Panc1 (cell line): Measurements from ENCODE around the gene GCN1. TPM values are rescaled to one million over a fixed set of nuclear protein-coding genes. Genes with fewer than 3 reads are reported as not detected.

Source experiments
- ATAC-seq: fragments of 200-7000 bp; cut with Tn5 transposase; 2 replicates; pipeline ENCODE4 v1.9.1; 2020; ENCODE audit warnings: mild to moderate bottlenecking, moderate library complexity
- BruUV-seq: library from RNA; stranded (reverse); fragments of 400-500 nt; replicated peaks from 2 replicates; lab custom pipeline; 2021; lab: Mats Ljungman, UMichigan
- CTCF ChIA-PET: fragments of 300-600 bp; sonication (Branson Sonifier 250); formaldehyde crosslinking; loops from one replicate; lab custom pipeline; 2022; ENCODE audit warnings: antibody characterized with exemption; lab: Charles Lee
- POLR2A ChIA-PET: fragments of 300-600 bp; sonication (Branson Sonifier 250); formaldehyde crosslinking; loops from one replicate; lab custom pipeline; 2022; ENCODE audit warnings: antibody characterized with exemption; lab: Charles Lee
- DNase-seq: peaks from one replicate; pipeline ENCODE4 v3.0.0-alpha.2; 2010; ENCODE audit warnings: low read depth, low spot score
- H3K27ac ChIP-seq: 2 replicates; pipeline ENCODE4 v1.5.1; 2011; ENCODE audit warnings: mild to moderate bottlenecking, low read length, inconsistent platforms
- H3K27me3 ChIP-seq: fragments of 200-500 bp; sonication (Bioruptor generic); 2 replicates; pipeline ENCODE4 v1.6.0; 2014; ENCODE audit warnings: low read length, inconsistent platforms; ENCODE audit not compliant: control insufficient read depth, insufficient read depth
- H3K36me3 ChIP-seq: fragments of 200-500 bp; sonication (Bioruptor generic); 2 replicates; pipeline ENCODE4 v1.5.1; 2014; ENCODE audit warnings: inconsistent platforms, mild to moderate bottlenecking, low read length, moderate library complexity; ENCODE audit not compliant: control insufficient read depth, insufficient read depth
- H3K4me1 ChIP-seq: 2 replicates; pipeline ENCODE4 v1.5.1; 2011; ENCODE audit warnings: inconsistent platforms, mild to moderate bottlenecking, low read length, moderate library complexity; ENCODE audit not compliant: control insufficient read depth, insufficient read depth
- H3K4me3 ChIP-seq, 2 experiments: 2 replicates each; pipeline ENCODE4 v1.5.1; 2011 to 2012; ENCODE audit warnings: low read depth in 2 of 2, low read length in 2 of 2, mild to moderate bottlenecking in 2 of 2, inconsistent platforms in 1 of 2, moderate library complexity in 1 of 2
- H3K9me3 ChIP-seq: fragments of 200-500 bp; sonication (Bioruptor generic); 2 replicates; pipeline ENCODE4 v1.5.1; 2014; ENCODE audit warnings: low read depth, mild to moderate bottlenecking, inconsistent platforms, low read length, moderate library complexity; ENCODE audit not compliant: control insufficient read depth, insufficient read depth
- CTCF ChIP-seq: fragments of 450-650 bp; IDR thresholded peaks from 2 replicates; pipeline ENCODE4 v1.5.1; 2017; ENCODE audit warnings: mild to moderate bottlenecking
- POLR2AphosphoS5 ChIP-seq: IDR thresholded peaks from 2 replicates; pipeline ENCODE4 v1.6.1; 2012; ENCODE audit warnings: mild to moderate bottlenecking, low read depth, low read length, moderate library complexity
- SIN3A ChIP-seq: IDR thresholded peaks from 2 replicates; pipeline ENCODE4 v1.6.1; 2012; ENCODE audit warnings: low read depth, mild to moderate bottlenecking, low read length, moderate library complexity, borderline replicate concordance; ENCODE audit not compliant: insufficient read depth
- TCF7L2 ChIP-seq: IDR thresholded peaks from 2 replicates; pipeline ENCODE4 v1.6.1; 2011; ENCODE audit warnings: mild to moderate bottlenecking, low read depth, low read length, inconsistent platforms
- in situ Hi-C: cut with HindIII; loops from 2 replicates; pipeline ENCODE4 v1.10.0; 2016; ENCODE audit warnings: low sequenced_read_pairs, low pct_unique_long_range_greater_than_20kb
- intact Hi-C: fragments of 100-400 bp; cut with micrococcal nuclease; formaldehyde crosslinking; loops from one replicate; pipeline ENCODE4 v1.10.0; 2022; ENCODE audit not compliant: unreplicated experiment
- total RNA-seq: library from RNA; stranded (reverse); gene quantifications from one replicate; pipeline ENCODE4 v1.2.1, GENCODE V29; 2021; ENCODE audit not compliant: unreplicated experiment
- TF ChIP-seq, protein P1 (sequence below), 2 experiments: IDR thresholded peaks; 2 replicates each; pipeline ENCODE4 v1.6.1; 2011 to 2012; ENCODE audit warnings: low read depth in 2 of 2, control low read depth in 1 of 2, low read length in 1 of 2, mild to moderate bottlenecking in 1 of 2, moderate library complexity in 1 of 2; ENCODE audit not compliant: insufficient read depth in 1 of 2

Gene GCN1
- total RNA-seq, 1 experiment from 2014 or later = 175 TPM

DNA sequence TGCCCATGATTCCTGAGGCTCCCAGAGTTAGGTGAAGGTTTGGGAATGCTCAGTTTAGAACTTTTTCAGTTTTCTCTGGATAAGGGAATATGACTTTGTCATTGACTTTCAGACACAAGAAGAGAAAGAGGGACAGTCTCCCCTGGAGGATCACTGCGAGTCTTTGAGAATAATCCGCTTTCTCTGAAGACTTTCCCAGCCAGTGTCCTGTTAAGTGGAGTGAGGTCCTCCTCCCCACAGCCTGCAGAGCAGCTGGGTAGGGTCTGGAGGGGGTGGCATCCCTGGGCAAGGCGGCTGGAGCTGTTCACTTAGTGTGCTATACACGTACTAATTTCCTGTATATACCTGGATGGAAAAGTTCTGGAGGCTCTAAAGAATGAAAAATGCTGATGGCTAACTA lies 69.5 kb downstream of the GCN1 start:
- TF ChIP-seq SIN3A = no peak
- no peak for TF ChIP-seq POLR2AphosphoS5
- TF ChIP-seq CTCF = no peak
- TF ChIP-seq, protein P1, sequence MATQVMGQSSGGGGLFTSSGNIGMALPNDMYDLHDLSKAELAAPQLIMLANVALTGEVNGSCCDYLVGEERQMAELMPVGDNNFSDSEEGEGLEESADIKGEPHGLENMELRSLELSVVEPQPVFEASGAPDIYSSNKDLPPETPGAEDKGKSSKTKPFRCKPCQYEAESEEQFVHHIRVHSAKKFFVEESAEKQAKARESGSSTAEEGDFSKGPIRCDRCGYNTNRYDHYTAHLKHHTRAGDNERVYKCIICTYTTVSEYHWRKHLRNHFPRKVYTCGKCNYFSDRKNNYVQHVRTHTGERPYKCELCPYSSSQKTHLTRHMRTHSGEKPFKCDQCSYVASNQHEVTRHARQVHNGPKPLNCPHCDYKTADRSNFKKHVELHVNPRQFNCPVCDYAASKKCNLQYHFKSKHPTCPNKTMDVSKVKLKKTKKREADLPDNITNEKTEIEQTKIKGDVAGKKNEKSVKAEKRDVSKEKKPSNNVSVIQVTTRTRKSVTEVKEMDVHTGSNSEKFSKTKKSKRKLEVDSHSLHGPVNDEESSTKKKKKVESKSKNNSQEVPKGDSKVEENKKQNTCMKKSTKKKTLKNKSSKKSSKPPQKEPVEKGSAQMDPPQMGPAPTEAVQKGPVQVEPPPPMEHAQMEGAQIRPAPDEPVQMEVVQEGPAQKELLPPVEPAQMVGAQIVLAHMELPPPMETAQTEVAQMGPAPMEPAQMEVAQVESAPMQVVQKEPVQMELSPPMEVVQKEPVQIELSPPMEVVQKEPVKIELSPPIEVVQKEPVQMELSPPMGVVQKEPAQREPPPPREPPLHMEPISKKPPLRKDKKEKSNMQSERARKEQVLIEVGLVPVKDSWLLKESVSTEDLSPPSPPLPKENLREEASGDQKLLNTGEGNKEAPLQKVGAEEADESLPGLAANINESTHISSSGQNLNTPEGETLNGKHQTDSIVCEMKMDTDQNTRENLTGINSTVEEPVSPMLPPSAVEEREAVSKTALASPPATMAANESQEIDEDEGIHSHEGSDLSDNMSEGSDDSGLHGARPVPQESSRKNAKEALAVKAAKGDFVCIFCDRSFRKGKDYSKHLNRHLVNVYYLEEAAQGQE (IDR thresholded peaks at IDR 0.05; ENCODE audit: insufficient read depth in 1 of 2, low read depth in 2 of 2, low read length in 1 of 2) = no peak
- TF ChIP-seq TCF7L2 = no peak
- Histone ChIP-seq H3K27me3 (no peaks in the 10 kb centered on the region), H3K36me3 (peaks cover 18% of the 10 kb centered on the region), H3K4me3 (no peak overlapping the region), H3K4me1 (no peaks in the 10 kb centered on the region), H3K9me3 (no peaks in the 10 kb centered on the region), H3K27ac (no peak overlapping the region)
- intact Hi-C loops = no loop called here
- DNase-seq = no peak
- in situ Hi-C loops = no loop called here
- no TSS peak for BruUV-seq
- no peak for ATAC-seq
- ChIA-PET POLR2A (no interaction called here), CTCF (no interaction called here)

DNA sequence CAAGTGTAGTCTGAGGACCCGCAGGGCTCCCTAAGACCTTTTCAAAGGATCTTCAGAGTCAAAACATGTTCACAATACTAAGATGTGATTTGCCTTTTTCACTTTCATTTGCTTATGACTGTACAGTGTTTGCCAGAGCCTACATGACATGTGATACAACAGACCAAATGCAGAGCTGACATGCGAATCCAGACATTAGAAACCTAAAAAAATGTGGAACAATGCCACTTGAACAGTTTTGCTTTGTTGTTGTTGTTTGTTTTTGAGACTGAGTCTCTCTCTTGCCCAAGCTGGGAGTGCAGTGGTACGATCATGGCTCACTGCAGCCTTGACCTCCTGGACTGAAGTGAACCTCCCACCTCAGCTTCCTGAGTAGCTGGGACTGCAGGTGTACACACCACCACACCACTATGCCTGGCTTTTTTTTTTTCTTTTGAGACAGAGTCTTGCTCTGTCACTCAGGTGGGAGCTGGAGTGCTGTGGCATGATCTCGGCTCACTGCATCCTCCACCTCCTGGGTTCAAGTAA lies 72.7 kb downstream of the GCN1 start:
- Histone ChIP-seq H3K27me3 (no peaks in the 10 kb centered on the region), H3K9me3 (no peaks in the 10 kb centered on the region), H3K4me3 (no peak overlapping the region), H3K27ac (no peak overlapping the region), H3K36me3 (peaks cover 2% of the 10 kb centered on the region; the same call in 1 of the 2 replicates), H3K4me1 (peaks cover 10% of the 10 kb centered on the region; the same call in 1 of the 2 replicates)
- BruUV-seq = no TSS peak
- no peak for DNase-seq
- in situ Hi-C loops = no loop called here
- ATAC-seq = no peak
- ChIA-PET POLR2A (no interaction called here), CTCF (no interaction called here)
- no peak for TF ChIP-seq TCF7L2
- no peak for TF ChIP-seq SIN3A
- TF ChIP-seq CTCF = no peak
- TF ChIP-seq, protein P1 (IDR thresholded peaks at IDR 0.05; ENCODE audit: insufficient read depth in 1 of 2, low read depth in 2 of 2, low read length in 1 of 2) = no peak
- TF ChIP-seq POLR2AphosphoS5 = no peak
- intact Hi-C loops = no loop called here
